HepG2 (cell line): ENCODE measurements around the gene TXNDC12. TPM values are rescaled to one million over a fixed set of nuclear protein-coding genes. Genes with fewer than 3 reads are reported as not detected.

Experiments
- ATAC-seq: fragments of 200-7000 bp; cut with Tn5 transposase; 3 replicates; pipeline ENCODE4 v1.9.1; 2020; ENCODE audit warnings: mild to moderate bottlenecking, moderate library complexity
- BruUV-seq: library from RNA; stranded (reverse); fragments of 400-500 nt; replicated peaks from 2 replicates; lab custom pipeline; 2021; lab: Mats Ljungman, UMichigan
- CTCF ChIA-PET: fragments of 300-600 bp; formaldehyde crosslinking; extraction: SDS; loops from one replicate; lab custom pipeline; 2021; ENCODE audit warnings: low total read pairs, inconsistent platforms, low intra/inter-chr PET ratio; lab: Yijun Ruan, JAX
- POLR2A ChIA-PET: fragments of 350-600 bp; sonication (Branson Sonifier 250); formaldehyde crosslinking; loops from one replicate; lab custom pipeline; 2020; ENCODE audit warnings: antibody characterized with exemption, inconsistent platforms; lab: Yijun Ruan, JAX
- DNase-seq: peaks from one replicate; pipeline ENCODE4 v3.0.0-alpha.2; 2015; ENCODE audit warnings: low spot score
- FAIRE-seq: peaks from 3 replicates; lab custom pipeline; 2011; peaks lifted over from hg19 to GRCh38; lab: Jason Lieb, UNC
- H2AFZ ChIP-seq: one replicate; pipeline ENCODE4 v1.6.1; 2011; ENCODE audit warnings: low read length, inconsistent platforms
- H3K27ac ChIP-seq: fragments of 300-600 bp; 3 replicates; pipeline ENCODE4 v1.8.0; 2011; ENCODE audit warnings: mixed run types, mild to moderate bottlenecking, mixed read lengths, low read length, inconsistent platforms; ENCODE audit not compliant: insufficient read depth; ENCODE audit errors: extremely low read length
- H3K27me3 ChIP-seq, 2 experiments: fragments of 200-600 bp in 1 of 2; 2 replicates in 1 of 2; 3 replicates in 1 of 2; pipeline versions ENCODE4 v1.6.0 to v1.8.0; 2011; ENCODE audit warnings: low read length in 2 of 2, mild to moderate bottlenecking in 2 of 2, moderate library complexity in 2 of 2, inconsistent platforms in 1 of 2; ENCODE audit not compliant: insufficient read depth in 2 of 2, control insufficient read depth in 1 of 2
- H3K36me3 ChIP-seq, 2 experiments: fragments of 200-600 bp in 1 of 2; replicated peaks in 1 of 2; 2 replicates in 1 of 2; 3 replicates in 1 of 2; pipeline versions ENCODE4 v1.5.1 to v1.8.0; 2011; ENCODE audit warnings: low read length in 2 of 2, inconsistent platforms in 1 of 2; ENCODE audit not compliant: insufficient read depth in 2 of 2, control insufficient read depth in 1 of 2
- H3K4me1 ChIP-seq: 2 replicates; pipeline ENCODE4 v1.5.1; 2012; ENCODE audit warnings: low read length, inconsistent platforms; ENCODE audit not compliant: insufficient read depth
- H3K4me2 ChIP-seq: 2 replicates; pipeline ENCODE4 v1.6.0; 2011; ENCODE audit warnings: low read depth, low read length, inconsistent platforms
- H3K4me3 ChIP-seq, 3 experiments: fragments of 200-600 bp in 1 of 3; sonication (generic), shearing (Covaris generic) in 1 of 3; replicated peaks in 1 of 3; 2 replicates each; pipeline ENCODE4 v1.5.1; 2011 to 2016; ENCODE audit warnings: low read length in 3 of 3, inconsistent platforms in 2 of 3, low read depth in 2 of 3, mild to moderate bottlenecking in 2 of 3, control low read depth in 1 of 3, mixed read lengths in 1 of 3; ENCODE audit not compliant: insufficient read depth in 1 of 3
- H3K79me2 ChIP-seq: one replicate; pipeline ENCODE4 v1.6.1; 2011; ENCODE audit warnings: low read length, inconsistent platforms; ENCODE audit not compliant: insufficient read depth
- H3K9ac ChIP-seq: 2 replicates; pipeline ENCODE4 v1.6.0; 2011; ENCODE audit warnings: mild to moderate bottlenecking, low read depth, low read length, inconsistent platforms; ENCODE audit not compliant: insufficient read depth
- H3K9me3 ChIP-seq: 2 replicates; pipeline ENCODE4 v1.5.1; 2012; ENCODE audit warnings: mild to moderate bottlenecking, low read length
- H4K20me1 ChIP-seq: 2 replicates; pipeline ENCODE4 v1.6.0; 2011; ENCODE audit warnings: inconsistent platforms, mild to moderate bottlenecking, low read length, moderate library complexity; ENCODE audit not compliant: insufficient read depth
- IRF2 ChIP-seq: IDR thresholded peaks from 2 replicates; pipeline ENCODE4 v1.6.1; 2018; ENCODE audit warnings: missing genetic modification reagents, missing compliant biosample characterization
- IRX3 ChIP-seq: sonication (generic); formaldehyde crosslinking; IDR thresholded peaks from 2 replicates; pipeline ENCODE4 v1.8.1; 2023; ENCODE audit warnings: mild to moderate bottlenecking, low read depth, missing genetic modification reagents, borderline replicate concordance
- KAT7 ChIP-seq: IDR thresholded peaks from 2 replicates; pipeline ENCODE4 v1.6.1; 2018; ENCODE audit warnings: borderline replicate concordance, missing compliant biosample characterization
- MIER2 ChIP-seq: IDR thresholded peaks from 2 replicates; pipeline ENCODE4 v1.6.1; 2016; ENCODE audit warnings: missing biosample characterization, missing genetic modification reagents
- NR2C2 ChIP-seq: sonication (generic); formaldehyde crosslinking; IDR thresholded peaks from 2 replicates; pipeline ENCODE4 v1.4.0; 2020; ENCODE audit warnings: missing genetic modification reagents, mild to moderate bottlenecking, moderate library complexity, borderline replicate concordance
- SKI ChIP-seq: fragments of 450-650 bp; IDR thresholded peaks from one replicate; pipeline ENCODE4 v1.6.1; 2018; ENCODE audit warnings: mild to moderate bottlenecking; ENCODE audit not compliant: partially characterized antibody
- TP53 ChIP-seq: sonication (generic); formaldehyde crosslinking; conservative IDR thresholded peaks from 2 replicates; pipeline ENCODE4 v1.4.0; 2020; ENCODE audit warnings: missing genetic modification reagents
- ZBTB1 ChIP-seq: sonication (generic); formaldehyde crosslinking; IDR thresholded peaks from 2 replicates; pipeline ENCODE4 v1.4.0; 2020; ENCODE audit warnings: missing genetic modification reagents, borderline replicate concordance
- ZNF160 ChIP-seq: sonication (generic); formaldehyde crosslinking; IDR thresholded peaks from 2 replicates; pipeline ENCODE4 v1.8.0; 2022; ENCODE audit warnings: mild to moderate bottlenecking, inconsistent platforms, missing genetic modification reagents
- ZNF234 ChIP-seq: sonication (generic); formaldehyde crosslinking; conservative IDR thresholded peaks from 2 replicates; pipeline ENCODE4 v1.5.1; 2020; ENCODE audit warnings: mild to moderate bottlenecking, missing genetic modification reagents
- ZNF274 ChIP-seq: sonication (generic); formaldehyde crosslinking; IDR thresholded peaks from 2 replicates; pipeline ENCODE4 v1.5.1; 2020; ENCODE audit warnings: mild to moderate bottlenecking, missing genetic modification reagents
- ZNF468 ChIP-seq: sonication (generic); formaldehyde crosslinking; IDR thresholded peaks from 2 replicates; pipeline ENCODE4 v1.8.0; 2022; ENCODE audit warnings: mild to moderate bottlenecking, moderate library complexity, missing genetic modification reagents
- ZNF589 ChIP-seq: sonication (generic); formaldehyde crosslinking; conservative IDR thresholded peaks from 2 replicates; pipeline ENCODE4 v1.8.0; 2022; ENCODE audit warnings: mild to moderate bottlenecking, moderate library complexity, missing genetic modification reagents
- ZSCAN31 ChIP-seq: sonication (generic); formaldehyde crosslinking; IDR thresholded peaks from 2 replicates; pipeline ENCODE4 v1.5.0; 2020; ENCODE audit warnings: low read depth, mild to moderate bottlenecking, missing genetic modification reagents
- WGBS: methylation state at CpG from one replicate; pipeline ENCODE4 v1.1.6; 2017; ENCODE audit warnings: low lambda C conversion rate; 5-methylcytosine and 5-hydroxymethylcytosine counted together
- in situ Hi-C: cut with HindIII; loops from 2 replicates; pipeline ENCODE4 v1.10.0; 2017; ENCODE audit warnings: low pct_unique_long_range_greater_than_20kb; ENCODE audit not compliant: extremely low pct_ligation_motif_present
- intact Hi-C: fragments of 100-400 bp; cut with micrococcal nuclease; formaldehyde crosslinking; loops from one replicate; pipeline ENCODE4 v1.10.0; 2022; ENCODE audit not compliant: unreplicated experiment
- polyA plus RNA-seq, 8 experiments: library from polyadenylated mRNA; depleted of rRNA in 3 of 8; stranded (reverse) in 7 of 8; unstranded in 1 of 8; fragments of >200 nt; fragmentation: Illumina TruSeq in 4 of 8; extraction: Trizol in 4 of 8; gene quantifications; 2 replicates each; pipeline versions ENCODE4 v1.2.1 to v1.2.3, GENCODE V29; 2011 to 2016; ENCODE audit warnings: low read depth in 4 of 8, missing spikeins in 1 of 8, mixed read lengths in 1 of 8; ENCODE audit not compliant: insufficient read depth in 1 of 8
- total RNA-seq, 5 experiments: library from RNA; depleted of rRNA; stranded (reverse); fragments of >200 nt; fragmentation: Illumina TruSeq; extraction: Trizol; gene quantifications; 2 replicates each; pipeline ENCODE4 v1.2.3, GENCODE V29; 2016; ENCODE audit warnings: low read depth in 1 of 5
- TF ChIP-seq, protein P1 (sequence below): sonication (generic); formaldehyde crosslinking; IDR thresholded peaks from 2 replicates; pipeline ENCODE4 v1.8.0; 2022; ENCODE audit warnings: mild to moderate bottlenecking, missing genetic modification reagents, borderline replicate concordance
- TF ChIP-seq, protein P2 (sequence below): sonication (generic); formaldehyde crosslinking; IDR thresholded peaks from 2 replicates; pipeline ENCODE4 v1.4.0; 2020; ENCODE audit warnings: missing genetic modification reagents, borderline replicate concordance
- TF ChIP-seq, protein P3 (sequence below): sonication (generic); formaldehyde crosslinking; conservative IDR thresholded peaks from 2 replicates; pipeline ENCODE4 v1.8.0; 2022; ENCODE audit warnings: low read depth, missing genetic modification reagents

TXNDC12 gene
- total and polyA plus RNA-seq, 2 of the 13 experiments (the other 11 are each of a cell fraction or from before 2014, with no cell fraction given) = 65.6 to 67.2 TPM

DNA sequence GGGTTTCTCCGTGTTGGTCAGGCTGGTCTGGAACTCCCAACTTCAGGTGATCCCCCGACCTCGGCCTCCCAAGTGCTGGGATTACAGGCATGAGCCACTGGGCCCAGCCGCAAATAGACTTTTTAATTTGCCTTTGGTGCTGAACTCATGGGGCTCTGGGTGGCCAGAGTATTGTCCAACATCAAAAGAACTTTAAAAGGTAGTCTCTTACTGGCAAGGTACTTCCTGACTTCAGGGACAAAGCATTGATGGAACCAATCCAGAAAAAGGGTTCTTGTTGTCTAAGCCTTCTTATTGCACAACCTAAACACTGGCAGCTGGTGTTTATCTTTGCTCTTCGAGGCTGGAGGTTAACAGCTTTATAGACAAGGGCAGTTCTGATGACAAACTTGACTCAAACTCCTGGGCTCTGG lies 17.6 kb downstream of the TXNDC12 start:
- Histone ChIP-seq H3K4me1 (peaks cover 47% of the 10 kb centered on the region), H3K27me3 (no peaks in the 10 kb centered on the region; a peak in 1 of 5 replicates), H3K9ac (no peak overlapping the region), H3K4me2 (peak overlapping the region; percentile 40), H3K79me2 (peaks cover 7% of the 10 kb centered on the region), H2AFZ (no peak overlapping the region), H4K20me1 (no peaks in the 10 kb centered on the region), H3K27ac (peak overlapping the region; percentile 56), H3K36me3 (peaks cover 5 to 20% of the 10 kb centered on the region in 2 experiments; a peak in 4 of 5 replicates), H3K9me3 (no peaks in the 10 kb centered on the region), H3K4me3 (no peak overlapping the region)
- BruUV-seq = no TSS peak
- WGBS = 4% methylated on average over 4 of the region's 5 CpGs
- ATAC-seq = peak; percentile 76
- CTCF ChIA-PET = no interaction called here
- in situ Hi-C loops = no loop called here
- POLR2A ChIA-PET = interaction anchor here (0.6 to 2.8 kb wide), 7 partner anchors 9 to 42 kb away, joined by 3 to 22 read pairs (median 3); partner anchors contain the start of gene TXNDC12
- peak; percentile 97 for DNase-seq
- peak; percentile 90 for FAIRE-seq
- intact Hi-C loops = no loop called here
- TF ChIP-seq ZNF234 (no peak), TP53 (CRISPR knock-in tag) (0 out of 2 replicates have a peak, but pooled peaks have one; percentile 50), ZSCAN31 (CRISPR knock-in tag) (peak; percentile 54; the same call in 1 of the 2 replicates), ZNF589 (CRISPR knock-in tag) (no peak), SKI (peak; percentile 81), ZNF274 (CRISPR knock-in tag) (no peak), ZNF160 (CRISPR knock-in tag) (no peak), MIER2 (CRISPR knock-in tag) (peak; percentile 79; the same call in 1 of the 2 replicates), ZBTB1 (CRISPR knock-in tag) (no peak), ZNF468 (CRISPR knock-in tag) (no peak), IRF2 (CRISPR knock-in tag) (peak; percentile 95), IRX3 (CRISPR knock-in tag) (no peak), KAT7 (CRISPR knock-in tag) (0 out of 2 replicates have a peak, but pooled peaks have one; percentile 34), NR2C2 (peak; percentile 60)
- TF ChIP-seq, protein P1, sequence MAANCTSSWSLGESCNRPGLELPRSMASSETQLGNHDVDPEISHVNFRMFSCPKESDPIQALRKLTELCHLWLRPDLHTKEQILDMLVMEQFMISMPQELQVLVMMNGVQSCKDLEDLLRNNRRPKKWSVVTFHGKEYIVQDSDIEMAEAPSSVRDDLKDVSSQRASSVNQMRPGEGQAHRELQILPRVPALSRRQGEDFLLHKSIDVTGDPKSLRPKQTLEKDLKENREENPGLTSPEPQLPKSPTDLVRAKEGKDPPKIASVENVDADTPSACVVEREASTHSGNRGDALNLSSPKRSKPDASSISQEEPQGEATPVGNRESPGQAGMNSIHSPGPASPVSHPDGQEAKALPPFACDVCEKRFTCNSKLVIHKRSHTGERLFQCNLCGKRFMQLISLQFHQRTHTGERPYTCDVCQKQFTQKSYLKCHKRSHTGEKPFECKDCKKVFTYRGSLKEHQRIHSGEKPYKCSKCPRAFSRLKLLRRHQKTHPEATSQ (CRISPR knock-in tag) = peak; percentile 58; the same call in 1 of the 2 replicates
- TF ChIP-seq, protein P2, sequence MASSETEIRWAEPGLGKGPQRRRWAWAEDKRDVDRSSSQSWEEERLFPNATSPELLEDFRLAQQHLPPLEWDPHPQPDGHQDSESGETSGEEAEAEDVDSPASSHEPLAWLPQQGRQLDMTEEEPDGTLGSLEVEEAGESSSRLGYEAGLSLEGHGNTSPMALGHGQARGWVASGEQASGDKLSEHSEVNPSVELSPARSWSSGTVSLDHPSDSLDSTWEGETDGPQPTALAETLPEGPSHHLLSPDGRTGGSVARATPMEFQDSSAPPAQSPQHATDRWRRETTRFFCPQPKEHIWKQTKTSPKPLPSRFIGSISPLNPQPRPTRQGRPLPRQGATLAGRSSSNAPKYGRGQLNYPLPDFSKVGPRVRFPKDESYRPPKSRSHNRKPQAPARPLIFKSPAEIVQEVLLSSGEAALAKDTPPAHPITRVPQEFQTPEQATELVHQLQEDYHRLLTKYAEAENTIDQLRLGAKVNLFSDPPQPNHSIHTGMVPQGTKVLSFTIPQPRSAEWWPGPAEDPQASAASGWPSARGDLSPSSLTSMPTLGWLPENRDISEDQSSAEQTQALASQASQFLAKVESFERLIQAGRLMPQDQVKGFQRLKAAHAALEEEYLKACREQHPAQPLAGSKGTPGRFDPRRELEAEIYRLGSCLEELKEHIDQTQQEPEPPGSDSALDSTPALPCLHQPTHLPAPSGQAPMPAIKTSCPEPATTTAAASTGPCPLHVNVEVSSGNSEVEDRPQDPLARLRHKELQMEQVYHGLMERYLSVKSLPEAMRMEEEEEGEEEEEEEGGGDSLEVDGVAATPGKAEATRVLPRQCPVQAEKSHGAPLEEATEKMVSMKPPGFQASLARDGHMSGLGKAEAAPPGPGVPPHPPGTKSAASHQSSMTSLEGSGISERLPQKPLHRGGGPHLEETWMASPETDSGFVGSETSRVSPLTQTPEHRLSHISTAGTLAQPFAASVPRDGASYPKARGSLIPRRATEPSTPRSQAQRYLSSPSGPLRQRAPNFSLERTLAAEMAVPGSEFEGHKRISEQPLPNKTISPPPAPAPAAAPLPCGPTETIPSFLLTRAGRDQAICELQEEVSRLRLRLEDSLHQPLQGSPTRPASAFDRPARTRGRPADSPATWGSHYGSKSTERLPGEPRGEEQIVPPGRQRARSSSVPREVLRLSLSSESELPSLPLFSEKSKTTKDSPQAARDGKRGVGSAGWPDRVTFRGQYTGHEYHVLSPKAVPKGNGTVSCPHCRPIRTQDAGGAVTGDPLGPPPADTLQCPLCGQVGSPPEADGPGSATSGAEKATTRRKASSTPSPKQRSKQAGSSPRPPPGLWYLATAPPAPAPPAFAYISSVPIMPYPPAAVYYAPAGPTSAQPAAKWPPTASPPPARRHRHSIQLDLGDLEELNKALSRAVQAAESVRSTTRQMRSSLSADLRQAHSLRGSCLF (CRISPR knock-in tag) = no peak
- TF ChIP-seq, protein P3, sequence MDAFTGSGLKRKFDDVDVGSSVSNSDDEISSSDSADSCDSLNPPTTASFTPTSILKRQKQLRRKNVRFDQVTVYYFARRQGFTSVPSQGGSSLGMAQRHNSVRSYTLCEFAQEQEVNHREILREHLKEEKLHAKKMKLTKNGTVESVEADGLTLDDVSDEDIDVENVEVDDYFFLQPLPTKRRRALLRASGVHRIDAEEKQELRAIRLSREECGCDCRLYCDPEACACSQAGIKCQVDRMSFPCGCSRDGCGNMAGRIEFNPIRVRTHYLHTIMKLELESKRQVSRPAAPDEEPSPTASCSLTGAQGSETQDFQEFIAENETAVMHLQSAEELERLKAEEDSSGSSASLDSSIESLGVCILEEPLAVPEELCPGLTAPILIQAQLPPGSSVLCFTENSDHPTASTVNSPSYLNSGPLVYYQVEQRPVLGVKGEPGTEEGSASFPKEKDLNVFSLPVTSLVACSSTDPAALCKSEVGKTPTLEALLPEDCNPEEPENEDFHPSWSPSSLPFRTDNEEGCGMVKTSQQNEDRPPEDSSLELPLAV (CRISPR knock-in tag) = no peak
